Pancreas (tissue), 10 donors: ENCODE measurements around the gene MKLN1. TPM values are rescaled to one million over a fixed set of nuclear protein-coding genes. Genes with fewer than 3 reads are reported as not detected.

Source experiments
- ATAC-seq, 4 donors: fragments of 200-7000 bp; cut with Tn5 transposase; one replicate each; pipeline versions ENCODE4 v1.8.0 to v1.9.1; 2020; ENCODE audit warnings: mild to moderate bottlenecking in 4 of 4, moderate library complexity in 4 of 4
- DNase-seq, 6 donors: peaks; one replicate each; pipeline ENCODE4 v3.0.0-alpha.2; 2020
- FAIRE-seq: peaks from 2 replicates; lab custom pipeline; 2012; peaks lifted over from hg19 to GRCh38; lab: Jason Lieb, UNC
- H3K27ac ChIP-seq, 4 donors: fragments of 200-600 bp; sonication (generic); 1 replicate in 3 of 4; 2 replicates in 1 of 4; pipeline versions ENCODE4 v1.5.0 to v1.8.0; 2020
- H3K27me3 ChIP-seq, 4 donors: fragments of 200-600 bp; one replicate each; pipeline ENCODE4 v1.8.0; 2021
- H3K36me3 ChIP-seq, 3 donors: fragments of 200-600 bp; sonication (generic) in 1 of 3; one replicate each; pipeline versions ENCODE4 v1.5.0 to v1.8.0; 2020 to 2021
- H3K4me1 ChIP-seq, 3 donors: fragments of 200-600 bp; one replicate each; pipeline ENCODE4 v1.8.0; 2021
- H3K4me3 ChIP-seq, 4 donors: fragments of 200-600 bp; sonication (generic) in 2 of 4; one replicate each; pipeline versions ENCODE4 v1.5.0 to v1.8.0; 2020 to 2021
- H3K9me3 ChIP-seq, 4 donors: fragments of 200-600 bp; one replicate each; pipeline ENCODE4 v1.8.0; 2021
- WGBS, 2 donors: extraction: QIAGEN DNeasy Blood & Tissue Kit; methylation state at CpG; one replicate each; pipeline ENCODE4 v1.1.7; 2013; 5-methylcytosine and 5-hydroxymethylcytosine counted together
- intact Hi-C, 3 donors: fragments of 100-400 bp; cut with DNase I; formaldehyde crosslinking; loops; one replicate each; pipeline versions ENCODE4 v1.11.1 to v1.14.2; 2022
- polyA plus RNA-seq, 2 donors: library from polyadenylated mRNA; stranded (reverse); fragments of 200-250 nt; gene quantifications; one replicate each; pipeline ENCODE4 v1.2.3, GENCODE V29; 2013
- total RNA-seq, 6 donors: library from RNA; stranded (reverse); fragmentation: NEBNext Ultra II Directional in 4 of 6; extraction: Animal tissue kit (Norgen Biotek cat#: 25700) in 4 of 6; gene quantifications; one replicate each; pipeline versions ENCODE4 v1.2.1 to v1.2.4, GENCODE V29; 2021 to 2023
- TF ChIP-seq, protein P1 (sequence below), 4 donors: fragments of 200-600 bp; sonication (generic) in 3 of 4; IDR thresholded peaks; one replicate each; pipeline versions ENCODE4 v1.5.0 to v1.8.0; 2021; ENCODE audit warnings: antibody characterized with exemption in 4 of 4
- donor health status: healthy with polysubstance abuse.
- donor health status: DM: no; HTN: no; CAD: no; lungs with moderate emphysema.
- donor health status: DM: no; HTN: no; CAD: no.
- donor health status: control.
- donor health status: control.
- donor health status: Bipolar disorder and iron deficiency.
- donor health status: DM: yes; HTN: yes; CAD: no.
- donor health status: DM: no; HTN: no; CAD: no.
- donor health status: DM: no; HTN: no; CAD: no.
- donor health status: DM: yes; HTN: yes; CAD: no.

The MKLN1 gene
- total and polyA plus RNA-seq, 8 donors, result 7.0 to 30.2 (median 21.6) TPM

DNA sequence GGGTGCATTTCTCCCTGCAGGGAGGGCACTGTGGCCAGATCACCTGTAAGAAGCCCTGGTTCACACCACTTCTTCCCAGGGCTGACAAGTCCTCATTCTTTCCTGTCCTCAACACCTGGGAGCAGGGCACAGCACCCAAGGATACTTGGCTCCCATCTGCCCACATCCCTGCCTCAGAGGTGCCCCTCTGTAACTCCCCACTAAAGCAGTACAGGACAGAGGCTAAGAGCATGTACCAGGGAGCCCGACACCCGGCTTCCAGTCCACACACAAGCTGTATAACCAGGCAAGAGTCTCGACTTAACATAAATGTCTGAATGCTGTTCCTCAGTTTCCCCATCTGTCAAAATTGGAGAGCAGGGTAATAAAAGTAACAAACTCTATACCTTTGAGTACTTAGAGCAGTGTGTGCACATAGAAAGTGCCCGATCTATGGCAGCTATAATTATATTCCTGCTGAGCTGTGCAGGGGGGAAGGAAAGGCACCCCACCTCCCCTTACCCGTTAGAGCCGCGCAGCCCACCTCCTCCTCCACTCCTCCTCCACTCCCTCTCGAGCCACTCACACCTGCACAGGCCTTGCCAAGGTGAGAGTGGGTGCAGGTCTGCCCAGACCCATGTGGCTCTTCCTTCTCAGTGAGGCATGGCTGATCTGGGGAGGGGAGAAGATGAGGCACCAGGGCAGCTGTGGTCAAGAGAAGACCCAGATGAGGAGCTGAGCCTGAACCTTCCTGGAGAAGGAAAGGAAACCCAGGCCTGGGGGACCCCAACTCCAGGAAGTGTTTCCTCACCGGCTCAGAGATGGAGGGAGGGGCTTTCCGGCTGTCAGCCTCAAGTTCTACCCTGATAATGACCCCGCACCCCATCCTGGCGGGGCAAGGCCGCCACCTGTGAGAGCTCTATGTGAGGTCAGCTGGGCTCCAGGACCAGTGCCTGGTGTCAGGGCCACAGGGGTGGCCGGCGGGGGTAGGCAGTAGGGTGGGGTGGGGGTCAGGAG, 206.2 kb downstream of the MKLN1 start:
- no peaks in the 10 kb centered on the region for H3K9me3 ChIP-seq
- DNase-seq (peak in 1 of 6 donors; percentile 48), ATAC-seq (no peak), FAIRE-seq (no peak)
- peaks cover 35 to 49% (median 46%) of the 10 kb centered on the region in 3 donors for H3K4me1 ChIP-seq
- WGBS, 2 donors, result 71 to 72% methylated on average over 13 to 15 of the region's 15 CpGs
- peak overlapping the region in 2 of 4 donors; percentile 44 to 69 for H3K27ac ChIP-seq
- H3K36me3 ChIP-seq, result no peaks in the 10 kb centered on the region
- intact Hi-C loops, result no loop called here
- H3K4me3 ChIP-seq, result no peak overlapping the region
- TF ChIP-seq, protein P1, sequence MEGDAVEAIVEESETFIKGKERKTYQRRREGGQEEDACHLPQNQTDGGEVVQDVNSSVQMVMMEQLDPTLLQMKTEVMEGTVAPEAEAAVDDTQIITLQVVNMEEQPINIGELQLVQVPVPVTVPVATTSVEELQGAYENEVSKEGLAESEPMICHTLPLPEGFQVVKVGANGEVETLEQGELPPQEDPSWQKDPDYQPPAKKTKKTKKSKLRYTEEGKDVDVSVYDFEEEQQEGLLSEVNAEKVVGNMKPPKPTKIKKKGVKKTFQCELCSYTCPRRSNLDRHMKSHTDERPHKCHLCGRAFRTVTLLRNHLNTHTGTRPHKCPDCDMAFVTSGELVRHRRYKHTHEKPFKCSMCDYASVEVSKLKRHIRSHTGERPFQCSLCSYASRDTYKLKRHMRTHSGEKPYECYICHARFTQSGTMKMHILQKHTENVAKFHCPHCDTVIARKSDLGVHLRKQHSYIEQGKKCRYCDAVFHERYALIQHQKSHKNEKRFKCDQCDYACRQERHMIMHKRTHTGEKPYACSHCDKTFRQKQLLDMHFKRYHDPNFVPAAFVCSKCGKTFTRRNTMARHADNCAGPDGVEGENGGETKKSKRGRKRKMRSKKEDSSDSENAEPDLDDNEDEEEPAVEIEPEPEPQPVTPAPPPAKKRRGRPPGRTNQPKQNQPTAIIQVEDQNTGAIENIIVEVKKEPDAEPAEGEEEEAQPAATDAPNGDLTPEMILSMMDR (IDR thresholded peaks at IDR 0.05), result no peak
- no peaks in the 10 kb centered on the region for H3K27me3 ChIP-seq

DNA sequence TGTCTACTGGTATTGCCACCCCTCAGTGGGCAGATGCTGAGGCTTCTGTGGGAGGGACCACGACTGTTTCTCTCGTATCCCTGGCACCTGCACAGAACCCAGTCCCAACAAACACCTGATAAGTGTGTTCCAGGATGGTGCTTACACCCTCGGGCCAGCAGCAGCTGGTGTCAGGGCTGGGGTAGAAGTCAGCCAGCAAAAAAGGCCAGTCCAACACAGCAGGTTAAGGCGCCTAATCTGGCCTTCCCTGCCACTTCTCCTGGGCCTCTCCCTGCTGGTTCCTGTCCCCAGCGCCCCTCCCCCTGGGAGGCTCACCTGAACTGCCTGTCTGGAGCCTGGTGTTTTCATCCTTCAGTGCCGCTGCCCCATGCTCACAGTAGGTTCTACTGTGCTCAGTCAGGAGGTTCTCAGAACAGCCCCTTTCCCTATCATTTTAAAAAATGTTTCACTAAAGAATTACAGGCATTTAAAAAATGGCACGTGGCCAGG, 208.7 kb downstream of the MKLN1 start:
- DNase-seq, result peak; percentile 71 to 92 (median 86)
- peak; percentile 61 to 75 (median 64) for ATAC-seq
- Histone ChIP-seq H3K4me3 (no peak overlapping the region), H3K36me3 (no peaks in the 10 kb centered on the region), H3K9me3 (no peaks in the 10 kb centered on the region), H3K27ac (peak overlapping the region; percentile 37 to 78 (median 64)), H3K27me3 (no peaks in the 10 kb centered on the region), H3K4me1 (peaks cover 49 to 67% (median 66%) of the 10 kb centered on the region in 3 donors)
- FAIRE-seq, result no peak
- intact Hi-C loops, result no loop called here
- TF ChIP-seq, protein P1 (IDR thresholded peaks at IDR 0.05), result no peak
- 23 to 34% methylated on average over 7 of the region's 7 CpGs for WGBS, 2 donors

DNA sequence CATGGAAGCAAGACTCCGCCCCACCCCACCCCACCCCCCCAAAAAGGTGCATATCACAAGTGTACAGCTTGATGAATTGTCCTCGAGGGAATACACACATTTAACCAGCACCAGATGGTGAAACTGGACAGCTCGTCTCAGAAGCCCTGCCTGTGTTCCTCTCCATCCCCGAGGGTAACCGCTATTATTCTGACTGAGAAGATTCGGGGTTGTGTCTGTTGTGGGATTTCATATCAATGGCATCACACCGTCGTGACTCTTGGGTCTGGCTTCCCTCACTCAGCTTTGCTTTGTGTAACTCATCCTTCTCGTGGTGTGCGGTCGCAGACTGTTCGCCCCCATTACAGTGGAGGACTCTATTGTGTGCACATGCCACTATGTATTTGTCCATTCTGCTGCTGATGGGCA, 209.9 kb downstream of the MKLN1 start:
- no peak for ATAC-seq
- WGBS, 2 donors, result 73 to 76% methylated on average over 12 of the region's 12 CpGs
- DNase-seq, result no peak
- TF ChIP-seq, protein P1 (IDR thresholded peaks at IDR 0.05), result no peak
- no peak for FAIRE-seq
- Histone ChIP-seq H3K27me3 (no peaks in the 10 kb centered on the region), H3K9me3 (no peaks in the 10 kb centered on the region), H3K4me3 (no peak overlapping the region), H3K4me1 (peaks cover 49 to 75% (median 70%) of the 10 kb centered on the region in 3 donors), H3K27ac (peak overlapping the region in 3 of 4 donors; percentile 37 to 78 (median 78)), H3K36me3 (no peaks in the 10 kb centered on the region)
- intact Hi-C loops, result no loop called here

DNA sequence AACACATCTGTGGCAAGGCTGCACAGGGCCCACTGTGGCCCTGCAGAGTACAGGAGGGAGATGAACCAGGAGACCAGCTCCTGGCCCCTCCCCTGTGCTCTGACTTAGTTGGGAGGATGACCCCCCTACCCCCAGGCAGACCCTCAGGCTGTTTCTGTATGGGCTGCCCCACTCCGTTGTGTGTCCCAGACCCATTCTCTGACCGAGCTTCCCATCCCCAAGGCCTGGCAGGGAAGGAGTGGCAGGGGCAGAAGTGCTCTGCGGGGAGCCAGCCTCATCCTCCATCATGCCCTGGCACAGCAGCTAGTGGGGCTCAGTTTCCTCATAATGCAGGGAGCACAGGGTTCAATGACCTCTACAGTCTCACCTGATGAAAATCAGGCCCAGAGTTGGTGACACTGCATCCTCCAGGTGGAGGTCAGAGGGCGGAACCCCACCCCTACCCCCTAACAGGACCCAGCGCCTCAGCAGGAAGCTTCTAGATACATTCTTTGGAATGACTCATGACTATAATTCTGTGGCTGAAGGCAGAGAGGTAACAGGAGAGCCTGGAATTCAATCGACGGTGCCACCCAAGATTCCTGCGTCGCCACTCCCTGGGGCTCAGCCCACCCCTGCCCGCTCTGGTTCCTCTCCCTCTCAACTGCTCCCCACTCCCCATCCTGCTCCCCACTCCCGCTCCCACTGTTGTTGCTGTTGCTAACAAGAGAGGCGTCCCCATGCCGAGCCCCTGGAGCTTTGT, 210.6 kb downstream of the MKLN1 start:
- H3K4me3 ChIP-seq, result no peak overlapping the region

More for the DNA sequence above, 210.6 kb downstream of the MKLN1 start:
- TF ChIP-seq, protein P1 (IDR thresholded peaks at IDR 0.05), result no peak
- peaks cover 49 to 77% (median 67%) of the 10 kb centered on the region in 3 donors for H3K4me1 ChIP-seq
- FAIRE-seq (no peak), DNase-seq (no peak), ATAC-seq (no peak)
- H3K27me3 ChIP-seq, result no peaks in the 10 kb centered on the region
- intact Hi-C loops, result no loop called here
- no peaks in the 10 kb centered on the region for H3K36me3 ChIP-seq
- H3K9me3 ChIP-seq, result no peaks in the 10 kb centered on the region
- 87 to 88% methylated on average over 11 to 13 of the region's 13 CpGs for WGBS, 2 donors
- peak overlapping the region; percentile 60 to 78 (median 72) for H3K27ac ChIP-seq
